Testis (tissue), 3 donors: ENCODE data around the gene KCNIP3. TPM values are rescaled to one million over a fixed set of nuclear protein-coding genes. Genes with fewer than 3 reads are reported as not detected.

Experiments
- DNase-seq: peaks from one replicate; pipeline ENCODE4 v3.0.0-alpha.2; 2019
- H3K27ac ChIP-seq, 2 donors: fragments of 200-600 bp; sonication (generic); one replicate each; pipeline ENCODE4 v1.5.1; 2019
- H3K27me3 ChIP-seq: fragments of 200-600 bp; sonication (generic); one replicate; pipeline ENCODE4 v1.5.1; 2019
- H3K36me3 ChIP-seq: fragments of 200-600 bp; sonication (generic); one replicate; pipeline ENCODE4 v1.5.1; 2017; ENCODE audit warnings: low read depth; ENCODE audit errors: missing control alignments
- H3K4me1 ChIP-seq: fragments of 200-600 bp; sonication (generic); one replicate; pipeline ENCODE4 v1.5.1; 2019
- H3K4me3 ChIP-seq, 2 donors: fragments of 200-600 bp; sonication (generic); one replicate each; pipeline ENCODE4 v1.5.1; 2017 to 2019
- H3K9me3 ChIP-seq: fragments of 200-600 bp; sonication (generic); one replicate; pipeline ENCODE4 v1.5.1; 2017
- POLR2A ChIP-seq: fragments of 450-650 bp; IDR thresholded peaks from one replicate; pipeline ENCODE4 v1.6.1; 2017; ENCODE audit warnings: antibody characterized with exemption, mild to moderate bottlenecking, moderate library complexity
- WGBS, 2 donors: methylation state at CpG; one replicate each; pipeline ENCODE4 v1.1.5; 2018; 5-methylcytosine and 5-hydroxymethylcytosine counted together
- intact Hi-C: fragments of 100-400 bp; cut with DNase I; formaldehyde crosslinking; loops from one replicate; pipeline ENCODE4 v1.15.1; 2023; ENCODE audit warnings: low total_unique reads
- polyA plus RNA-seq: library from polyadenylated mRNA; stranded (reverse); fragments of 350-450 nt; fragmentation: Illumina TruSeq; extraction: RNeasy Lipid Tissue Mini Kit (QIAGEN cat#74804); gene quantifications from one replicate; pipeline ENCODE4 v1.2.3, GENCODE V29; 2014; ENCODE audit warnings: low read depth, low replicate concordance; ENCODE audit not compliant: insufficient read depth
- total RNA-seq, 2 donors: library from RNA; depleted of rRNA; stranded (reverse); fragments of >200 nt; gene quantifications; one replicate each; pipeline ENCODE4 v1.2.3, GENCODE V29; 2016
- TF ChIP-seq, protein P1 (sequence below), 3 experiments: fragments of 450-650 bp in 2 of 3; fragments of 200-600 bp in 1 of 3; sonication (generic) in 1 of 3; IDR thresholded peaks; one replicate each; pipeline ENCODE4 v1.5.1; 2016 to 2019; ENCODE audit warnings: antibody characterized with exemption in 3 of 3, mild to moderate bottlenecking in 2 of 3, moderate library complexity in 1 of 3

KCNIP3 gene
- total and polyA plus RNA-seq, 3 donors from 2014 or later, result 23.9 to 69.1 (median 43.4) TPM

DNA sequence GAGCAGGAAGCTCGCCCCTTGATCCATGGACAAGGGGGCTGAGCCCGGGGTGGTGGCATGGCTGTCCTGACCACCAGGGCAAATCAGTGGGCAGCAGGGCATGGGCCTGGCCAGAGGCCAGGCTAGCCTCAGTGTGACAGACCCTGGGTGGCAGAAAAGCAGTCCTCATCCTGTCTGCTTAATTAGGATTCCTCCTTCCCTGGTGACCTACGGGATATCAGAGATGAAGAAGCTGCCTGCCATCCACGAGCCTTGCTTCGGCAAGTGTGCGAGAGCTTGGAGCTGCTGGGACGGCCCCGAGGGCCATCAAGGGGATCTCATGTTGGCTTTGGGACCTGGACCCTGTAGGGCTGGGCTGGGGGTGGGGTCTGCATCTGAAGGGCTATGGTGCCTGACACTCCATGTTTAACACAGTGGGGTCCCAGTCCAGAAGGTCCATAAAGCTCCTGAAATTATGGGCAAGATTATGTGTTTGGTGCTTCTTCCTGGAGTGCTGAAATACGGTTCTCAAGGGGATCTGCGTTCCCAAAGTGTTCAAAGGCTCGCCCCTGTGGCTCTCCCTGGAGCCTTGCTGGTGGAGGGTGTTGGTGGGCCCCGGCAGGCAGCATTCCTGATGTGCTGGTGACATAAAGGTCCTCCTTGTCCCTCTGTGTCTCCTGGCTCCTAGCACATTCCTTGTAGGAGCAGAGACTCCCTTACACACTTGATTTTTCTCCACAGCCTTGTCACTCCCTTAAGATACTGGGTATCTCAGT, 52.6 kb downstream of the KCNIP3 start:
- intact Hi-C loops, result loop anchor here (5.0 kb wide), 1 partner anchor 38 kb away; no protein-coding TSS in a partner anchor
- TF ChIP-seq, protein P1, sequence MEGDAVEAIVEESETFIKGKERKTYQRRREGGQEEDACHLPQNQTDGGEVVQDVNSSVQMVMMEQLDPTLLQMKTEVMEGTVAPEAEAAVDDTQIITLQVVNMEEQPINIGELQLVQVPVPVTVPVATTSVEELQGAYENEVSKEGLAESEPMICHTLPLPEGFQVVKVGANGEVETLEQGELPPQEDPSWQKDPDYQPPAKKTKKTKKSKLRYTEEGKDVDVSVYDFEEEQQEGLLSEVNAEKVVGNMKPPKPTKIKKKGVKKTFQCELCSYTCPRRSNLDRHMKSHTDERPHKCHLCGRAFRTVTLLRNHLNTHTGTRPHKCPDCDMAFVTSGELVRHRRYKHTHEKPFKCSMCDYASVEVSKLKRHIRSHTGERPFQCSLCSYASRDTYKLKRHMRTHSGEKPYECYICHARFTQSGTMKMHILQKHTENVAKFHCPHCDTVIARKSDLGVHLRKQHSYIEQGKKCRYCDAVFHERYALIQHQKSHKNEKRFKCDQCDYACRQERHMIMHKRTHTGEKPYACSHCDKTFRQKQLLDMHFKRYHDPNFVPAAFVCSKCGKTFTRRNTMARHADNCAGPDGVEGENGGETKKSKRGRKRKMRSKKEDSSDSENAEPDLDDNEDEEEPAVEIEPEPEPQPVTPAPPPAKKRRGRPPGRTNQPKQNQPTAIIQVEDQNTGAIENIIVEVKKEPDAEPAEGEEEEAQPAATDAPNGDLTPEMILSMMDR (IDR thresholded peaks at IDR 0.05), result no peak
- no peak for TF ChIP-seq POLR2A
- Histone ChIP-seq H3K36me3 (no peaks in the 10 kb centered on the region), H3K27ac (peak overlapping the region in 1 of 2 donors; percentile 24), H3K27me3 (no peaks in the 10 kb centered on the region), H3K9me3 (no peaks in the 10 kb centered on the region), H3K4me1 (peaks cover 37% of the 10 kb centered on the region), H3K4me3 (no peak overlapping the region)
- WGBS, 2 donors, result 61 to 63% methylated on average over 9 to 12 of the region's 12 CpGs
- no peak for DNase-seq

DNA sequence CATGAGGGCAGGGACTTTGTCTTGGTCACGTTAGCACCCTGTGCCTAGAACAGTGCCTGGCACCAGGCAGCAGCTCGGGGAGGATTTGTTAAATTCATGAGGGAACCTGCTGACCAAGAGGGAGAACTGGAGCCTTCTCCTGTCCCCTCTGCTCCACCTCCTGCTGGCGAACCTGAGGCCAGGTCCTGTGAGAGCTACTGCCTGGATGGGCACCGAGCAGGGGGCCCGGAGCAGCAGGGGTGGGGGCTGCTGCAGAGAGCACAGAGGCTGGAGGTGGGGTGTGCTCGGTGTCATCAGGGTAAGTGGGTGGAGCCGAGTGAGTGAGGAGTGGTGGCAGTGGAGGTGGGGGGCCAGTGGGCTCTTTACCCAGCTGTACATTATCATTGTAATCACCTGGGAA, 53.2 kb downstream of the KCNIP3 start:
- no peak for DNase-seq

DNA sequence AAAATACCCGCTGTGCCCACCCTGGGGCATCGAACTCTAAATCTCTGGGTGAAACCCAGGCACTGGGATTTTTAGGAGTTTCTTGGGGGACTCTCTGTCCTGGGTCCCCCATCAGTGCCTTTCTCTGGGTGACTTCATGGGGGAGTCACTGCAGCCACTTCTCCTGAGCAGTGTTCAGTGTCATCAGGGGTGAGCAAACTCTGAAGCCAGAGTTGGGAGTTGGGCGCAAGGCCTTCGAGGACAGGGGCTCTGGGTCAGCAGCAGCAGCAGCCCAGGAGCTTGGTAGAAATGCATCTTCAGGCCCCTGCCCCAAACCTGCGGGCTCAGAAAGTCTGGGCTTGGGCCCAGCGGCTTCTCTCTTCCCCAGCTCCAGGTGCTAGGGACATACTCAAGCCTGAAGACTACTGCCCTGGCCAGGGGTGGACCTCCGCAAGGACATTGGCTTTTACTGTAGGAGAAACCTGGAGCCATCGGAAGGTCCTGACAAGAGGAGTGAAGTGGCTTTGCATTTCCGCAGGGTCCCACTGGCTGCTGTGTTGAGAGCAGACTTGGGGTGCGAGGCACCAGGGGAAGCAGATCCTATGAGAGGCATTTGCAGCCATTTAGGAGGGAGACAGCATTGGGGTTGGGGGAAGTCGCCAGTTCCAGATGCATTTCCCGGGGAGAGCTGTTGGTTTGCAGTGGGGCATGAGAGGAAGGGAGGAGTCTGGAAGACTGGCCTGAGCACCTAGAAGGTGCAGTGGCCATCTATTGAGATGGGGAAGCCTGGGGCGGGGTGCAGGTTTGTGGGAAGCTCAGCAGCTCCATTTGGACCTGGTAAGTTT, 53.8 kb downstream of the KCNIP3 start:
- TF ChIP-seq POLR2A, result no peak
- TF ChIP-seq, protein P1 (IDR thresholded peaks at IDR 0.05), result no peak
- no peak overlapping the region for H3K27ac ChIP-seq
- H3K4me3 ChIP-seq, result no peak overlapping the region
- no peaks in the 10 kb centered on the region for H3K36me3 ChIP-seq
- no peaks in the 10 kb centered on the region for H3K27me3 ChIP-seq
- WGBS, 2 donors, result 83 to 91% methylated on average over 9 to 13 of the region's 13 CpGs
- peaks cover 32% of the 10 kb centered on the region for H3K4me1 ChIP-seq
- no peak for DNase-seq
- no peaks in the 10 kb centered on the region for H3K9me3 ChIP-seq
- intact Hi-C loops, result no loop called here

More for the DNA sequence above, 53.2 kb downstream of the KCNIP3 start:
- no peaks in the 10 kb centered on the region for H3K9me3 ChIP-seq
- H3K27ac ChIP-seq, result no peak overlapping the region
- TF ChIP-seq POLR2A, result no peak
- TF ChIP-seq, protein P1 (IDR thresholded peaks at IDR 0.05), result no peak
- H3K4me1 ChIP-seq, result peaks cover 32% of the 10 kb centered on the region
- intact Hi-C loops, result no loop called here
- WGBS, 2 donors, result 66 to 77% methylated on average over 7 of the region's 7 CpGs
- H3K27me3 ChIP-seq, result no peaks in the 10 kb centered on the region
- no peak overlapping the region for H3K4me3 ChIP-seq
- no peaks in the 10 kb centered on the region for H3K36me3 ChIP-seq

DNA sequence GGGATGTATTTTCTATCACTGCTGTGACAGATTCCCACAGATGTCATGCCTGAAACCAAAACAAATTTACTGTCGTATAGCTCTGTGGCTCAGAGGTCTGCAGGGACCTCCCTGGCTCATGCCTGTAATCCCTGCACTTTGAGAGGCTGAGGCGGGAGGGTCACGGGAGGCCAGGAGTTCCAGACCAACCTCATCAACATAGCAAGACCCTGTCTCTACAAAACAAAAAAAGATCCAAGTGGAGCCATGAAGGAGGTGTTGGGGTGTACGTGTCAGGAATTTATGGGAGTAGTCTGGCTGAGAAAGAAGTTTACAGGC, 54.4 kb downstream of the KCNIP3 start:
- Histone ChIP-seq H3K36me3 (no peaks in the 10 kb centered on the region), H3K27ac (no peak overlapping the region), H3K9me3 (no peaks in the 10 kb centered on the region), H3K4me1 (peaks cover 32% of the 10 kb centered on the region), H3K27me3 (no peaks in the 10 kb centered on the region), H3K4me3 (no peak overlapping the region)
- 84 to 90% methylated on average over 4 of the region's 4 CpGs for WGBS, 2 donors
- no peak for DNase-seq
- TF ChIP-seq, protein P1 (IDR thresholded peaks at IDR 0.05), result no peak
- no peak for TF ChIP-seq POLR2A
- intact Hi-C loops, result no loop called here
